Natural killer cell (primary cell): Measurements from ENCODE around the gene VARS2. TPM values are rescaled to one million over a fixed set of nuclear protein-coding genes. Genes with fewer than 3 reads are reported as not detected.

Source experiments
- ATAC-seq, 3 donors: fragments of 150-1000 bp in 2 of 3; fragments of 200-7000 bp in 1 of 3; cut with Tn5 transposase; 1 replicate in 1 of 3; 2 replicates in 2 of 3; pipeline ENCODE4 v1.10.0; 2021; ENCODE audit warnings: mild to moderate bottlenecking in 2 of 3, moderate library complexity in 2 of 3
- DNase-seq, 2 donors: peaks; one replicate each; pipeline versions ENCODE4 v3.0.0 to v3.0.0-alpha.2; 2013 to 2021; ENCODE audit warnings: mixed read lengths in 1 of 2
- H3K27ac ChIP-seq: one replicate; pipeline ENCODE4 v1.5.1; 2013; ENCODE audit warnings: mild to moderate bottlenecking, low read length
- H3K27me3 ChIP-seq: one replicate; pipeline ENCODE4 v1.6.1; 2013; ENCODE audit warnings: low read length; ENCODE audit not compliant: control insufficient read depth, insufficient read depth
- H3K36me3 ChIP-seq: one replicate; pipeline ENCODE4 v1.6.1; 2013; ENCODE audit warnings: low read length; ENCODE audit not compliant: control insufficient read depth, insufficient read depth
- H3K4me1 ChIP-seq: one replicate; pipeline ENCODE4 v1.6.1; 2013; ENCODE audit warnings: low read length; ENCODE audit not compliant: control insufficient read depth, insufficient read depth
- H3K4me3 ChIP-seq: one replicate; pipeline ENCODE4 v1.5.1; 2013; ENCODE audit warnings: low read length
- H3K9me3 ChIP-seq: one replicate; pipeline ENCODE4 v1.6.1; 2013; ENCODE audit warnings: low read length; ENCODE audit not compliant: control insufficient read depth, insufficient read depth
- H3K27ac Mint-ChIP-seq, 2 donors: one replicate each; pipeline ENCODE4 v1.8.0; 2022; ENCODE audit warnings: mild to moderate bottlenecking in 2 of 2, mixed read lengths in 2 of 2, moderate library complexity in 1 of 2
- H3K27me3 Mint-ChIP-seq, 2 donors: one replicate each; pipeline ENCODE4 v1.8.0; 2022; ENCODE audit warnings: low read depth in 2 of 2, mixed read lengths in 2 of 2
- H3K36me3 Mint-ChIP-seq: one replicate; pipeline ENCODE4 v1.8.0; 2022; ENCODE audit warnings: mixed read lengths
- H3K4me1 Mint-ChIP-seq, 2 donors: one replicate each; pipeline ENCODE4 v1.8.0; 2022; ENCODE audit warnings: mixed read lengths in 2 of 2
- H3K4me3 Mint-ChIP-seq: one replicate; pipeline ENCODE4 v1.8.0; 2022; ENCODE audit warnings: mild to moderate bottlenecking, moderate library complexity, mixed read lengths
- H3K9me3 Mint-ChIP-seq, 2 donors: one replicate each; pipeline ENCODE4 v1.8.0; 2022; ENCODE audit warnings: mixed read lengths in 2 of 2
- WGBS: methylation state at CpG from one replicate; pipeline ENCODE4 v1.1.7; 2013; ENCODE audit warnings: missing lambda C conversion rate; ENCODE audit not compliant: insufficient coverage; 5-methylcytosine and 5-hydroxymethylcytosine counted together
- intact Hi-C: fragments of 100-400 bp; cut with micrococcal nuclease; formaldehyde crosslinking; loops from one replicate; pipeline ENCODE4 v1.14.2; 2022
- total RNA-seq, 4 donors: library from RNA; stranded (reverse); fragments of 120-200 nt in 1 of 4; gene quantifications; one replicate each; pipeline versions ENCODE4 v1.2.3 to v1.2.4, GENCODE V29; 2013 to 2022
- TF ChIP-seq, protein P1 (sequence below): fragments of 200-600 bp; IDR thresholded peaks from one replicate; pipeline ENCODE4 v1.8.0; 2022; ENCODE audit warnings: antibody characterized with exemption

The VARS2 gene
- total RNA-seq, 3 donors from 2014 or later (not counting 1 experiment from before 2014, with no cell fraction given): 16.9 to 36.7 (median 24.5) TPM

DNA sequence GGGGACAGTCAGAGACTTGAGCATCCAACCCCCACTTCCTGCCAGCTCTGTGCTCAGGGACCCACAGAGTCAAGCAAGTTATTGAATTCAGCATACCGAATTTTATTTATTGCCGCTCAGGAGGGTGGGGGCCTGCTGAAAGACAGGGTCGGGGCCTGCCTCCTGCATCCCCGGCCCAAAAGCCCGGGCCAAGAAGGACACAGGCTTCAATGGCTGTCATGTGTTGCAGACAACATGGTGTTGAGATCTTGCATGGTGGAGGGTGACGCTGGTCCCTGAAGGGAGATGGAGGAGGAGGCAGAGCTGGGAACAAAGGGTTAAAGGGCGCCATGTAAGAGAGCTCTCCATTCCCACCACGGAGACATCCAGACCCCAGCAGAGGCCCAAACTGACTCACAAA, 17.2 kb downstream of the VARS2 start:
- peaks cover 0 to 3% of the 10 kb centered on the region in 2 donors for H3K9me3 Mint-ChIP-seq
- no peaks in the 10 kb centered on the region for H3K36me3 Mint-ChIP-seq
- DNase-seq: no peak
- no peak overlapping the region for H3K4me3 ChIP-seq
- H3K27ac ChIP-seq: no peak overlapping the region
- TF ChIP-seq, protein P1, sequence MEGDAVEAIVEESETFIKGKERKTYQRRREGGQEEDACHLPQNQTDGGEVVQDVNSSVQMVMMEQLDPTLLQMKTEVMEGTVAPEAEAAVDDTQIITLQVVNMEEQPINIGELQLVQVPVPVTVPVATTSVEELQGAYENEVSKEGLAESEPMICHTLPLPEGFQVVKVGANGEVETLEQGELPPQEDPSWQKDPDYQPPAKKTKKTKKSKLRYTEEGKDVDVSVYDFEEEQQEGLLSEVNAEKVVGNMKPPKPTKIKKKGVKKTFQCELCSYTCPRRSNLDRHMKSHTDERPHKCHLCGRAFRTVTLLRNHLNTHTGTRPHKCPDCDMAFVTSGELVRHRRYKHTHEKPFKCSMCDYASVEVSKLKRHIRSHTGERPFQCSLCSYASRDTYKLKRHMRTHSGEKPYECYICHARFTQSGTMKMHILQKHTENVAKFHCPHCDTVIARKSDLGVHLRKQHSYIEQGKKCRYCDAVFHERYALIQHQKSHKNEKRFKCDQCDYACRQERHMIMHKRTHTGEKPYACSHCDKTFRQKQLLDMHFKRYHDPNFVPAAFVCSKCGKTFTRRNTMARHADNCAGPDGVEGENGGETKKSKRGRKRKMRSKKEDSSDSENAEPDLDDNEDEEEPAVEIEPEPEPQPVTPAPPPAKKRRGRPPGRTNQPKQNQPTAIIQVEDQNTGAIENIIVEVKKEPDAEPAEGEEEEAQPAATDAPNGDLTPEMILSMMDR: no peak
- peaks cover 5% of the 10 kb centered on the region for H3K36me3 ChIP-seq
- WGBS: 77% methylated on average over 8 of the region's 8 CpGs
- intact Hi-C loops: no loop called here
- ATAC-seq: no peak
- no peaks in the 10 kb centered on the region for H3K4me1 Mint-ChIP-seq
- H3K9me3 ChIP-seq: peaks cover 4% of the 10 kb centered on the region
- H3K27me3 Mint-ChIP-seq: peaks cover 13 to 15% of the 10 kb centered on the region in 2 donors
- H3K27me3 ChIP-seq: no peaks in the 10 kb centered on the region
- no peak overlapping the region for H3K4me3 Mint-ChIP-seq
- H3K27ac Mint-ChIP-seq: no peak overlapping the region
- no peaks in the 10 kb centered on the region for H3K4me1 ChIP-seq

DNA sequence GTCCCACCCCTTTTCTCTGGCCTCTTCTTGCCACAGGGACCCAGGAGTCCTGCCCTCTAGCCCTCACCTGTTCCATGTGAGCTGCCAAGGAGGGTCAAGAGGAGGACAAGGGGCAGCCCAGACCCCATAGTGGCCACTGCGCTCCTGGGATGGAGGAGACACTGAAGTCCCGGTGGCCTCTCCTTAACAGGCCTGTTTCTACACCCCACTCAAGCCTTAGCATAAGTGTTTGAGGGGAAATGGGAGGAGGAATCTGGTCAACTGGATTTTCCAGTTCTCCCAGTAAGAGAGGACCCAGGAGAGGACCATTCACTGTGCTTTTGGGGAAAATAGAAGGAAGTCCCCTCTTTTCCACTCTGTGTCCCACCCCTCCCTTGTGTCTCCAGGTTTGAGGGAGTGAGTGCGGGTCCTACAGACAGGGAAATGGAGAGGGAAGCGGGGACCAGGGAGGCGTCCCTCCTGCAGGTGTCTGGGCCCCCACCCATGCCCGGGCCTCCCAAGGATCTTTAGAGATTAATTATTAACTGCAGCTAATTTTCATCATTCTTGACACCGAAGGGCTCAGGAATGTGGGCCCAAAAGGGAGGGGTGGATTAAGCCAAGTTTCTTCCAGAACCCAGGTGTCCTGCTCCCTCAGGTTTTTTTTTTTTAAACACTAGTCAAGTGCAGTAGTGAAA, 18.1 kb downstream of the VARS2 start, which contains the start of gene SFTA2:
Gene SFTA2, minus strand, starts transcription at position 202 of the 677 bp plus-strand sequence. Its CDS starts 74 bp downstream, at position 128.
- Mint-ChIP-seq H3K27me3 (peaks cover 17 to 19% of the 10 kb centered on the region in 2 donors), H3K9me3 (peaks cover 0 to 3% of the 10 kb centered on the region in 2 donors), H3K27ac (no peak within 1 kb of the TSS), H3K4me1 (no peaks in the 10 kb centered on the region), H3K36me3 (no peaks in the 10 kb centered on the region), H3K4me3 (no peak within 1 kb of the TSS)
- no peaks in the 10 kb centered on the region for H3K4me1 ChIP-seq
- H3K36me3 ChIP-seq: no peaks in the 10 kb centered on the region
- H3K9me3 ChIP-seq: peaks cover 4% of the 10 kb centered on the region
- WGBS: 78% methylated on average over 5 of the region's 7 CpGs
- H3K27ac ChIP-seq: no peak within 1 kb of the TSS
- intact Hi-C loops: no loop called here
- TF ChIP-seq, protein P1: no peak
- DNase-seq (no peak), ATAC-seq (no peak)
- no peaks in the 10 kb centered on the region for H3K27me3 ChIP-seq
- no peak within 1 kb of the TSS for H3K4me3 ChIP-seq

DNA sequence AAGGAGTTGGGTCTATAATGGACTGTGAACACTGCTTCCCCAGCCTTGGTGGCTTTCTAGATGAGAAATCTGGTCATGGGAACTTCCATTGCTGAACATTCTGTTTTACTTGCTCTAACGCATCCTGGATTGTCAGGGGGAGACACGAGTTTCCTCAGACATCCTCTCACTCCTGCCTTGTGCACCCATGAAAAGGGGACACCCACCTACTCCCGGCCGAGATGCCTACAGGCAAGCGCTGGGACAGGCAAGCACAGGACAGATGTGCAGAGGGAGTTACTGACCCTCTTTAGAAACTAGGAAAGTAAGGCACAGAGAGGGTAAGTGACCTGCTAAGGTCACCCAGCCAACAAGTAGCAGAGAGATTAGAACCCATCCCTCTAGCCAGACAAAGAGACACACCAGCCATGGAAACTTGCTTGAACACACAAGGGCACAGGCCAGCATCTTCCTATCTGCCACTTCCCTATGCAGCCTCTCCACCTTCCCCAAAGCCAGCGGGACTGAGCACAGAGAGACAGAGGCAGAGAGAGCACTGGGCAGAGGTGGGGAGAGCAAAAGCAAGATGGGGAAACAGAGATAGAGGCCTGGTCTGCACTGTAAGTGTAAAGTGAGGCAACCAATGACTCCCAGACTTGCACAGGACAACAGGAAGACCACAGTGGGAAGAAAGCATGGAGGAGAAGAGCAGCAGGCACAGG, 18.8 kb downstream of the VARS2 start:
- TF ChIP-seq, protein P1: no peak
- Mint-ChIP-seq H3K27ac (no peak overlapping the region), H3K9me3 (peaks cover 0 to 3% of the 10 kb centered on the region in 2 donors), H3K36me3 (no peaks in the 10 kb centered on the region), H3K4me3 (no peak overlapping the region), H3K4me1 (no peaks in the 10 kb centered on the region), H3K27me3 (peaks cover 17 to 19% of the 10 kb centered on the region in 2 donors)
- Histone ChIP-seq H3K27ac (no peak overlapping the region), H3K9me3 (peaks cover 4% of the 10 kb centered on the region), H3K4me1 (no peaks in the 10 kb centered on the region), H3K4me3 (no peak overlapping the region), H3K27me3 (no peaks in the 10 kb centered on the region), H3K36me3 (no peaks in the 10 kb centered on the region)
- intact Hi-C loops: no loop called here
- WGBS: 89% methylated on average over 6 of the region's 6 CpGs
- DNase-seq: no peak
- ATAC-seq: no peak
